ENCODE measurements around the gene VN1R4. TPM values are rescaled to one million over a fixed set of nuclear protein-coding genes. Genes with fewer than 3 reads are reported as not detected.
"Not testable (repeated sequence)": the region's sequence is repeated elsewhere in the genome, so short reads cannot be mapped to it uniquely, and the experiment has no call there.

Gene VN1R4
- total RNA-seq (not detected in 2 replicates), polyA plus RNA-seq (not detected in 2 replicates), polyA minus RNA-seq (not detected in 2 replicates), Bru-seq, nascent RNA (not detected), BruChase-seq, experiment 1, labeled RNA remaining after a 6-hour chase (not detected), BruChase-seq, experiment 2, labeled RNA remaining after a 2-hour chase (not detected)
- polyA plus RNA-seq (2011; cell fraction: cytosol; rRNA removed): not detected in 2 replicates
- not detected in 2 replicates for polyA plus RNA-seq (2011; cell fraction: nucleus; rRNA removed)
- not detected in 2 replicates for polyA plus RNA-seq (2012)
- polyA minus RNA-seq (2011; cell fraction: cytosol; rRNA and poly(A)+ RNA removed): not detected
- not detected in 2 replicates for polyA minus RNA-seq (2011; cell fraction: nucleus; rRNA and poly(A)+ RNA removed)
- long read RNA-seq: 0 reads

- H3K9me3 ChIP-seq (replicated peaks; ENCODE audit: control insufficient read depth, insufficient read depth, low read length); CTCF ChIA-PET; H4K20me1 ChIP-seq (replicated peaks; ENCODE audit: control insufficient read depth, extremely low read depth, insufficient read depth, low read length); intact Hi-C loops (cut with micrococcal nuclease); H3K27ac ChIP-seq (ENCODE audit: insufficient read depth, low read depth, low read length); BruUV-seq (replicated peaks); H3K4me2 ChIP-seq (ENCODE audit: insufficient read depth, low read length); H3K4me3 ChIP-seq (replicated peaks in 1 of 3; ENCODE audit: insufficient read depth in 1 of 3, low read depth in 1 of 3, low read length in 3 of 3); H2AFZ ChIP-seq (ENCODE audit: low read depth, low read length); dilution Hi-C loops (cut with MboI; ENCODE audit: extremely low pct_ligation_motif_present, low sequenced_read_pairs); H3K27me3 ChIP-seq (ENCODE audit: control insufficient read depth in 2 of 2, insufficient read depth in 2 of 2, low read length in 2 of 2); H3K79me2 ChIP-seq (ENCODE audit: control insufficient read depth, insufficient read depth, low read length); POLR2A ChIA-PET; H3K9ac ChIP-seq (replicated peaks; ENCODE audit: extremely low read depth, insufficient read depth, low read length); FAIRE-seq; H3K4me1 ChIP-seq (ENCODE audit: control insufficient read depth, extremely low read depth, insufficient read depth, low read length); H3K9me1 ChIP-seq (replicated peaks; ENCODE audit: control insufficient read depth, extremely low read depth, insufficient read depth, low read length); H3K36me3 ChIP-seq (ENCODE audit: control insufficient read depth in 2 of 2, extremely low read depth in 1 of 2, insufficient read depth in 2 of 2, low read length in 2 of 2); DNase-seq (ENCODE audit: low read depth, low spot score): not testable (repeated sequence)
Observed at GRCh38 chr19:53267623-53268022, at the start of gene VN1R4. VN1R4 (minus strand) TSS chr19:53267723; CDS start chr19:53267665, 58 bp downstream.

- Histone ChIP-seq H3K36me3 (ENCODE audit: control insufficient read depth in 2 of 2, extremely low read depth in 1 of 2, insufficient read depth in 2 of 2, low read length in 2 of 2) (no peaks in the 10 kb centered on the region), H3K9me1 (replicated peaks; ENCODE audit: control insufficient read depth, extremely low read depth, insufficient read depth, low read length) (no peaks in the 10 kb centered on the region), H3K9me3 (replicated peaks; ENCODE audit: control insufficient read depth, insufficient read depth, low read length) (no peaks in the 10 kb centered on the region), H3K4me2 (ENCODE audit: insufficient read depth, low read length) (no peak overlapping the region), H3K27ac (ENCODE audit: insufficient read depth, low read depth, low read length) (no peak overlapping the region), H3K4me1 (ENCODE audit: control insufficient read depth, extremely low read depth, insufficient read depth, low read length) (no peaks in the 10 kb centered on the region), H4K20me1 (replicated peaks; ENCODE audit: control insufficient read depth, extremely low read depth, insufficient read depth, low read length) (no peaks in the 10 kb centered on the region), H3K4me3 (replicated peaks in 1 of 3; ENCODE audit: insufficient read depth in 1 of 3, low read depth in 1 of 3, low read length in 3 of 3) (no peak overlapping the region), H3K79me2 (ENCODE audit: control insufficient read depth, insufficient read depth, low read length) (no peaks in the 10 kb centered on the region), H3K27me3 (ENCODE audit: control insufficient read depth in 2 of 2, insufficient read depth in 2 of 2, low read length in 2 of 2) (no peaks in the 10 kb centered on the region), H2AFZ (ENCODE audit: low read depth, low read length) (no peak overlapping the region), H3K9ac (replicated peaks; ENCODE audit: extremely low read depth, insufficient read depth, low read length) (no peak overlapping the region)
- no peak for DNase-seq (ENCODE audit: low read depth, low spot score)
- no peak for TF ChIP-seq MAX (IDR thresholded peaks at IDR 0.05; ENCODE audit: insufficient read depth, insufficient read length)
- no peak for TF ChIP-seq EZH2 (IDR thresholded peaks at IDR 0.05; ENCODE audit: borderline replicate concordance, low read depth, low read length, severe bottlenecking)
- TF ChIP-seq POLR2AphosphoS5 (IDR thresholded peaks at IDR 0.05; ENCODE audit: insufficient read depth, low read depth, low read length): no peak
- TF ChIP-seq POLR2A (IDR thresholded peaks at IDR 0.05; ENCODE audit: low read depth, low read length): no peak
- no peak for TF ChIP-seq FOS (IDR thresholded peaks at IDR 0.05; ENCODE audit: borderline replicate concordance, insufficient read depth, low read length)
- no peak for TF ChIP-seq MYC (IDR thresholded peaks at IDR 0.05; ENCODE audit: low read depth, low read length)
- TF ChIP-seq CTCF (IDR thresholded peaks at IDR 0.05; ENCODE audit: extremely low read depth in 1 of 2, insufficient read depth in 1 of 2, low read depth in 1 of 2, low read length in 2 of 2): no peak
- TF ChIP-seq JUN (IDR thresholded peaks at IDR 0.05; ENCODE audit: borderline replicate concordance, insufficient read depth, insufficient read length, low read depth): no peak
- no peak for TF ChIP-seq GATA2 (IDR thresholded peaks at IDR 0.05; ENCODE audit: insufficient read depth, insufficient read length, low read depth, low read length)
- FAIRE-seq: no peak
- intact Hi-C loops (cut with micrococcal nuclease) (no loop called here), dilution Hi-C loops (cut with MboI; ENCODE audit: extremely low pct_ligation_motif_present, low sequenced_read_pairs) (no loop called here)
- CTCF ChIA-PET: no interaction called here
- no TSS peak for BruUV-seq (replicated peaks)
- POLR2A ChIA-PET: no interaction called here
Observed at GRCh38 chr19:53311897-53312296, 44.4 kb upstream of the VN1R4 start.
